Nephron progenitor cell (in vitro differentiated cells): Measurements from ENCODE around the gene BPHL.

Experiments used
- DNase-seq: peaks from one replicate; pipeline ENCODE4 v3.0.0; 2021
- H3K27ac Mint-ChIP-seq: 2 replicates; pipeline ENCODE4 v1.8.0; 2021; ENCODE audit warnings: mild to moderate bottlenecking, moderate library complexity, mixed read lengths
- H3K27me3 Mint-ChIP-seq: 2 replicates; pipeline ENCODE4 v1.8.0; 2021; ENCODE audit warnings: mild to moderate bottlenecking, low read depth, mixed read lengths; ENCODE audit not compliant: poor library complexity
- H3K36me3 Mint-ChIP-seq: 2 replicates; pipeline ENCODE4 v1.8.0; 2021; ENCODE audit warnings: low read depth, mixed read lengths
- H3K4me1 Mint-ChIP-seq: 2 replicates; pipeline ENCODE4 v1.8.0; 2021; ENCODE audit warnings: mixed read lengths
- H3K4me3 Mint-ChIP-seq: 2 replicates; pipeline ENCODE4 v1.8.0; 2021; ENCODE audit warnings: mild to moderate bottlenecking, moderate library complexity, mixed read lengths
- H3K9me3 Mint-ChIP-seq: 2 replicates; pipeline ENCODE4 v1.8.0; 2021; ENCODE audit warnings: mild to moderate bottlenecking, moderate library complexity, mixed read lengths
- CTCF ChIP-seq: fragments of 200-600 bp; sonication (generic); IDR thresholded peaks from 2 replicates; pipeline ENCODE4 v1.5.0; 2021; ENCODE audit warnings: antibody characterized with exemption

BPHL gene

GRCh38 chr6:3124667-3125066, 6.2 kb downstream of the BPHL start:
- Mint-ChIP-seq H3K4me1 (peaks cover 50% of the 10 kb centered on the region), H3K27me3 (no peaks in the 10 kb centered on the region), H3K36me3 (peaks cover 26% of the 10 kb centered on the region), H3K27ac (no peak overlapping the region), H3K9me3 (no peaks in the 10 kb centered on the region), H3K4me3 (no peak overlapping the region)
- DNase-seq: no peak
- TF ChIP-seq CTCF: no peak

- peaks cover 29% of the 10 kb centered on the region for H3K36me3 Mint-ChIP-seq
Observed at GRCh38 chr6:3125815-3126214, 7.3 kb downstream of the BPHL start.

GRCh38 chr6:3128356-3129108, 10.0 kb downstream of the BPHL start:
- H3K36me3 Mint-ChIP-seq: peaks cover 55% of the 10 kb centered on the region

More at GRCh38 chr6:3125815-3126214, 7.3 kb downstream of the BPHL start:
- no peaks in the 10 kb centered on the region for H3K27me3 Mint-ChIP-seq
- no peak for TF ChIP-seq CTCF
- DNase-seq: no peak
- H3K27ac Mint-ChIP-seq: no peak overlapping the region
- no peak overlapping the region for H3K4me3 Mint-ChIP-seq
- H3K4me1 Mint-ChIP-seq: peaks cover 40% of the 10 kb centered on the region
- no peaks in the 10 kb centered on the region for H3K9me3 Mint-ChIP-seq

GRCh38 chr6:3131695-3132094, 13.2 kb downstream of the BPHL start:
- peaks cover 82% of the 10 kb centered on the region for H3K36me3 Mint-ChIP-seq
- H3K27ac Mint-ChIP-seq: peak overlapping the region; percentile 79
- H3K27me3 Mint-ChIP-seq: no peaks in the 10 kb centered on the region
- no peak overlapping the region for H3K4me3 Mint-ChIP-seq
- H3K4me1 Mint-ChIP-seq: peaks cover 19% of the 10 kb centered on the region
- no peaks in the 10 kb centered on the region for H3K9me3 Mint-ChIP-seq
- no peak for TF ChIP-seq CTCF
- no peak for DNase-seq

More at GRCh38 chr6:3128356-3129108, 10.0 kb downstream of the BPHL start:
- Mint-ChIP-seq H3K4me3 (no peak overlapping the region), H3K27ac (peak overlapping the region; percentile 67), H3K4me1 (peaks cover 35% of the 10 kb centered on the region), H3K9me3 (no peaks in the 10 kb centered on the region), H3K27me3 (no peaks in the 10 kb centered on the region)
- no peak for DNase-seq
- no peak for TF ChIP-seq CTCF

GRCh38 chr6:3133515-3133914, 15.0 kb downstream of the BPHL start:
- no peak for DNase-seq
- Mint-ChIP-seq H3K36me3 (peaks cover 89% of the 10 kb centered on the region), H3K4me3 (no peak overlapping the region), H3K27me3 (no peaks in the 10 kb centered on the region), H3K27ac (no peak overlapping the region), H3K9me3 (no peaks in the 10 kb centered on the region), H3K4me1 (peaks cover 19% of the 10 kb centered on the region)
- no peak for TF ChIP-seq CTCF
